Kidney glomerular epithelial cell (primary cell): ENCODE data around the gene SREBF2.

Experiments used
- DNase-seq: peaks from one replicate; lab custom pipeline; 2025; lab: John Stamatoyannopoulos, UW

SREBF2 gene

GRCh38 chr22:41832553-41833368, at the start of gene SREBF2:
Gene SREBF2 (plus strand): TSS chr22:41833105. CDS start chr22:41833271, 166 bp downstream.
- DNase-seq: peak; percentile 100

GRCh38 chr22:41787331-41787730, 45.6 kb upstream of the SREBF2 start:
- no peak for DNase-seq

- DNase-seq: no peak
Observed at GRCh38 chr22:41793871-41794270, 39.0 kb upstream of the SREBF2 start.

- no peak for DNase-seq
Observed at GRCh38 chr22:41798736-41799135, 34.2 kb upstream of the SREBF2 start.

GRCh38 chr22:41799486-41800347, 33.2 kb upstream of the SREBF2 start:
- no peak for DNase-seq

- peak; percentile 76 for DNase-seq
Observed at GRCh38 chr22:41800348-41801146, 32.4 kb upstream of the SREBF2 start, which contains the start of gene CCDC134. Gene CCDC134 (plus strand): TSS chr22:41800679. CDS start chr22:41808891, 8,212 bp downstream.

- no peak for DNase-seq
Observed at GRCh38 chr22:41801147-41801819, 31.6 kb upstream of the SREBF2 start.

GRCh38 chr22:41801886-41802285, 31.0 kb upstream of the SREBF2 start:
- DNase-seq: no peak

- DNase-seq: no peak
Observed at GRCh38 chr22:41805639-41806038, 27.3 kb upstream of the SREBF2 start.

- no peak for DNase-seq
Observed at GRCh38 chr22:41808400-41808799, 24.5 kb upstream of the SREBF2 start.

GRCh38 chr22:41810022-41810421, 22.9 kb upstream of the SREBF2 start:
- no peak for DNase-seq

- DNase-seq: no peak
Observed at GRCh38 chr22:41812805-41813545, 19.9 kb upstream of the SREBF2 start.

GRCh38 chr22:41813726-41814410, 19.0 kb upstream of the SREBF2 start:
- DNase-seq: no peak

- no peak for DNase-seq
Observed at GRCh38 chr22:41815716-41816115, 17.2 kb upstream of the SREBF2 start.

GRCh38 chr22:41816241-41816640, 16.7 kb upstream of the SREBF2 start:
- no peak for DNase-seq

GRCh38 chr22:41816871-41817270, 16.0 kb upstream of the SREBF2 start:
- no peak for DNase-seq

GRCh38 chr22:41818011-41818410, 14.9 kb upstream of the SREBF2 start:
- DNase-seq: no peak

- DNase-seq: no peak
Observed at GRCh38 chr22:41818596-41818995, 14.3 kb upstream of the SREBF2 start.

GRCh38 chr22:41819257-41819656, 13.6 kb upstream of the SREBF2 start:
- DNase-seq: no peak

GRCh38 chr22:41820447-41820846, 12.5 kb upstream of the SREBF2 start:
- DNase-seq: no peak
